GM23248 (cell line): ENCODE data around the gene FTO.

Experiments
- EZH2 ChIP-seq: fragments of 200-600 bp; sonication (generic); IDR thresholded peaks from 2 replicates; pipeline ENCODE4 v1.6.1; 2018; ENCODE audit warnings: antibody characterized with exemption, mild to moderate bottlenecking; ENCODE audit not compliant: insufficient read depth, poor library complexity, severe bottlenecking
- EZH2phosphoT487 ChIP-seq: fragments of 200-600 bp; sonication (generic); IDR thresholded peaks from 2 replicates; pipeline ENCODE4 v1.6.1; 2018; ENCODE audit warnings: antibody characterized with exemption, moderate library complexity, mild to moderate bottlenecking, low read depth; ENCODE audit not compliant: insufficient read depth

- TF ChIP-seq EZH2 = no peak
- TF ChIP-seq EZH2phosphoT487 = no peak
These were observed 490.4 kb downstream of the FTO start for GRCh38 chr16:54194334-54194743.
